H1 (cell line): Measurements from ENCODE around the gene CDH22. TPM values are rescaled to one million over a fixed set of nuclear protein-coding genes. Genes with fewer than 3 reads are reported as not detected.

Source experiments
- POLR2AphosphoS5 ChIP-seq: IDR thresholded peaks from 2 replicates; pipeline ENCODE4 v1.6.1; 2011; ENCODE audit warnings: low read depth, low read length
- RFX5 ChIP-seq: IDR thresholded peaks from 2 replicates; pipeline ENCODE4 v1.6.1; 2011; ENCODE audit warnings: low read depth, low read length, improper control_type of control experiment, borderline replicate concordance
- SRF ChIP-seq: IDR thresholded peaks from 2 replicates; pipeline ENCODE4 v1.6.1; 2011; ENCODE audit warnings: mild to moderate bottlenecking, low read depth, low read length, moderate library complexity
- TAF1 ChIP-seq: IDR thresholded peaks from 2 replicates; pipeline ENCODE4 v1.6.1; 2011; ENCODE audit warnings: mild to moderate bottlenecking, low read depth, low read length
- TAF7 ChIP-seq: optimal IDR thresholded peaks from 2 replicates; pipeline ENCODE3; 2011; ENCODE audit warnings: low read depth, mild to moderate bottlenecking, inconsistent platforms, low read length, moderate library complexity, borderline replicate concordance
- TBP ChIP-seq: IDR thresholded peaks from 2 replicates; pipeline ENCODE4 v1.6.1; 2011; ENCODE audit warnings: low read depth, low read length, improper control_type of control experiment
- polyA plus RNA-seq, 7 experiments: library from polyadenylated mRNA; depleted of rRNA in 3 of 7; stranded (reverse) in 5 of 7; unstranded in 2 of 7; fragments of >200 nt in 5 of 7; fragments of 200-250 nt in 2 of 7; gene quantifications; 1 replicate in 5 of 7; 2 replicates in 1 of 7; 4 replicates in 1 of 7; pipeline versions ENCODE4 v1.2.1 to v1.2.3, GENCODE V29; 2011 to 2013; ENCODE audit warnings: missing spikeins in 2 of 7, mixed read lengths in 2 of 7
- total RNA-seq: library from RNA; stranded (reverse); fragmentation: NEBNext Ultra II Directional; extraction: Animal tissue kit (Norgen Biotek cat#: 25700); gene quantifications from 2 replicates; pipeline ENCODE4 v1.2.1, GENCODE V29; 2021
- TF ChIP-seq, protein P1 (sequence below): IDR thresholded peaks from 2 replicates; pipeline ENCODE4 v1.6.1; 2012; ENCODE audit warnings: inconsistent platforms

The CDH22 gene
- total and polyA plus RNA-seq, 2 of the 8 experiments (the other 6 are each of a cell fraction or from before 2014, with no cell fraction given) = 0.35 to 0.39 TPM

DNA sequence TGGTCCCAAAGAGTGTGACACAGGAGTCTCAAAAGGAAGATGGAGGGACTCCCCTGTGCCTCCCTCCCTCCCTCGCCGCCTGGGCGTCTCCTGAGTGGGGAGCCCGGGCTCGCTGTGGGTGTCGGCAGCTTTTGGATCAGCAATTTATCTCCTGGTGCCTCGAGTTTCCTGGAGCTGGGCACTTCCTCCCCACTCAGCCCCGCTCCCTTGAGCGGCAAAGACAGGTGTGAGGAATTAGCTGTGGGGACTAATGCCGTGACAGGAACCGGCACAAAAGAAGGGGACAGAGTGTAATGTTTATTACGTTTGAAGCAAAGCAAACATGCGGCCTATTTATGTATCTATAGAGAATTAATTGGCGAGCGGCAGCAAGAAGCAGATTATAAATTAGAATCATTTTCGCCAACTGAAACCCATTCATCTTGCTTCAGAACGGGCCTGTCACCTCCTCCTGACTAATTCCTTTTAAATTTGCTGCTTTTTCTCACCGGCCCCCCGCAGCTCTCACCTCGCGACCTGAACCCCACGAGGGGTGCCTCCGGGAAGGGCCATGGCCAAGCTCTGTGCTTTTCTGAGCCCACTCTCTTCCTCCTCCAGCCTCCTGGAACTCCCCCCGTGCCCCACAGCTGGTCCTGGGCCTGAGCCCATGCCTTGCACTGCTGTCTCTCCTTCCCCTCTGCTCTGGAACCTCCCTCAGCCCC lies 8.8 kb upstream of the CDH22 start (continued):
- TF ChIP-seq SRF = no peak
- no peak for TF ChIP-seq TAF1
- TF ChIP-seq RFX5 = no peak
- no peak for TF ChIP-seq TBP
- no peak for TF ChIP-seq POLR2AphosphoS5
- TF ChIP-seq TAF7 = no peak
- TF ChIP-seq, protein P1, sequence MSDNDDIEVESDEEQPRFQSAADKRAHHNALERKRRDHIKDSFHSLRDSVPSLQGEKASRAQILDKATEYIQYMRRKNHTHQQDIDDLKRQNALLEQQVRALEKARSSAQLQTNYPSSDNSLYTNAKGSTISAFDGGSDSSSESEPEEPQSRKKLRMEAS = no peak
